Breast epithelium (tissue), 4 donors: ENCODE results near the gene STRN4. TPM values are rescaled to one million over a fixed set of nuclear protein-coding genes. Genes with fewer than 3 reads are reported as not detected.

ENCODE experiments used
- DNase-seq, 2 donors: peaks; one replicate each; pipeline ENCODE4 v3.0.0-alpha.2; 2019; ENCODE audit warnings: low spot score in 2 of 2
- H3K27ac ChIP-seq, 2 donors: fragments of 200-600 bp; sonication (generic) in 1 of 2; one replicate each; pipeline ENCODE4 v1.5.1; 2016 to 2019; ENCODE audit warnings: mild to moderate bottlenecking in 1 of 2
- H3K27me3 ChIP-seq, 2 donors: fragments of 200-600 bp; sonication (generic) in 1 of 2; one replicate each; pipeline versions ENCODE4 v1.5.1 to v1.6.0; 2017 to 2019; ENCODE audit warnings: control low read depth in 1 of 2, mild to moderate bottlenecking in 1 of 2
- H3K36me3 ChIP-seq: fragments of 200-600 bp; one replicate; pipeline ENCODE4 v1.5.1; 2019
- H3K4me1 ChIP-seq, 2 donors: fragments of 200-600 bp; sonication (generic); one replicate each; pipeline ENCODE4 v1.5.1; 2016 to 2019; ENCODE audit warnings: control low read depth in 1 of 2
- H3K4me3 ChIP-seq, 3 donors: fragments of 200-600 bp; sonication (generic); 1 replicate in 2 of 3; 2 replicates in 1 of 3; pipeline ENCODE4 v1.5.1; 2016 to 2019; ENCODE audit warnings: mild to moderate bottlenecking in 3 of 3, moderate library complexity in 2 of 3
- H3K9me3 ChIP-seq, 2 donors: fragments of 200-600 bp; sonication (generic) in 1 of 2; one replicate each; pipeline ENCODE4 v1.5.1; 2016 to 2019; ENCODE audit warnings: control low read depth in 1 of 2
- POLR2A ChIP-seq: fragments of 450-650 bp; IDR thresholded peaks from one replicate; pipeline ENCODE4 v1.6.1; 2016; ENCODE audit warnings: antibody characterized with exemption, mild to moderate bottlenecking, moderate library complexity
- POLR2AphosphoS5 ChIP-seq, 3 donors: sonication (generic); formaldehyde crosslinking; IDR thresholded peaks; one replicate each; pipeline ENCODE4 v1.6.1; 2017; ENCODE audit warnings: antibody characterized with exemption in 3 of 3
- intact Hi-C: fragments of 100-400 bp; cut with DNase I; formaldehyde crosslinking; loops from one replicate; pipeline ENCODE4 v1.15.1; 2023; ENCODE audit warnings: low total_unique reads
- total RNA-seq, 3 donors: library from RNA; depleted of rRNA; stranded (reverse); fragments of >200 nt; gene quantifications; one replicate each; pipeline ENCODE4 v1.1.0, GENCODE V29; 2016
- TF ChIP-seq, protein P1 (sequence below), 3 donors: fragments of 450-650 bp; IDR thresholded peaks; one replicate each; pipeline ENCODE4 v1.5.1; 2016 to 2017; ENCODE audit warnings: antibody characterized with exemption in 3 of 3, mild to moderate bottlenecking in 3 of 3, moderate library complexity in 3 of 3

STRN4 gene
- total RNA-seq, 3 donors from 2014 or later, result 45.0 to 57.0 (median 53.7) TPM

DNA sequence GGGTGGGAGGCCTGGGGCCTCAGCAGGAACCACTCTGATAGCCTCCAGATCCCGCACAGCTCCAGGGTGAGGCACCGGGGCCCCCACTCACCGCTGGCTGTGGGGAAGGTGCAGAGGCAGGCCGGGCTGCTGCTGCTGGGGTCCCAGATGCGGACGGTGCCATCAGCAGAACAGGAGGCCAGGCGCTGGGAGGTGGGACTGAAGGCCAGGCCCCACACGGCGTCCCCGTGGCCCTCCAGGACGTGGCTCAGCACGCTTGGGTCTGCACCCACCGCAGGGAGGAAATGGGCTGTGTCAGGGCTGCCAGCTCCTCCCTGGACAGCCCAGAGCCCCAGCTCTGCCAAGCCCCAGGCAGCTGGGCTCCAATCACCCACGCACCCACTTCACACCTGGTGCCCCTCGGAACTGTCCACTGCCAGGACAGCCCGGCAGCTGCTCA, 23.2 kb downstream of the STRN4 start:
- Histone ChIP-seq H3K4me1 (no peaks in the 10 kb centered on the region), H3K36me3 (no peaks in the 10 kb centered on the region), H3K4me3 (no peak overlapping the region), H3K27me3 (no peaks in the 10 kb centered on the region), H3K27ac (peak overlapping the region in 1 of 2 donors; percentile 12), H3K9me3 (no peaks in the 10 kb centered on the region)
- intact Hi-C loops, result no loop called here
- TF ChIP-seq, protein P1, sequence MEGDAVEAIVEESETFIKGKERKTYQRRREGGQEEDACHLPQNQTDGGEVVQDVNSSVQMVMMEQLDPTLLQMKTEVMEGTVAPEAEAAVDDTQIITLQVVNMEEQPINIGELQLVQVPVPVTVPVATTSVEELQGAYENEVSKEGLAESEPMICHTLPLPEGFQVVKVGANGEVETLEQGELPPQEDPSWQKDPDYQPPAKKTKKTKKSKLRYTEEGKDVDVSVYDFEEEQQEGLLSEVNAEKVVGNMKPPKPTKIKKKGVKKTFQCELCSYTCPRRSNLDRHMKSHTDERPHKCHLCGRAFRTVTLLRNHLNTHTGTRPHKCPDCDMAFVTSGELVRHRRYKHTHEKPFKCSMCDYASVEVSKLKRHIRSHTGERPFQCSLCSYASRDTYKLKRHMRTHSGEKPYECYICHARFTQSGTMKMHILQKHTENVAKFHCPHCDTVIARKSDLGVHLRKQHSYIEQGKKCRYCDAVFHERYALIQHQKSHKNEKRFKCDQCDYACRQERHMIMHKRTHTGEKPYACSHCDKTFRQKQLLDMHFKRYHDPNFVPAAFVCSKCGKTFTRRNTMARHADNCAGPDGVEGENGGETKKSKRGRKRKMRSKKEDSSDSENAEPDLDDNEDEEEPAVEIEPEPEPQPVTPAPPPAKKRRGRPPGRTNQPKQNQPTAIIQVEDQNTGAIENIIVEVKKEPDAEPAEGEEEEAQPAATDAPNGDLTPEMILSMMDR (IDR thresholded peaks at IDR 0.05), result no peak
- no peak for TF ChIP-seq POLR2AphosphoS5 (IDR thresholded peaks at IDR 0.05)
- DNase-seq, result no peak

DNA sequence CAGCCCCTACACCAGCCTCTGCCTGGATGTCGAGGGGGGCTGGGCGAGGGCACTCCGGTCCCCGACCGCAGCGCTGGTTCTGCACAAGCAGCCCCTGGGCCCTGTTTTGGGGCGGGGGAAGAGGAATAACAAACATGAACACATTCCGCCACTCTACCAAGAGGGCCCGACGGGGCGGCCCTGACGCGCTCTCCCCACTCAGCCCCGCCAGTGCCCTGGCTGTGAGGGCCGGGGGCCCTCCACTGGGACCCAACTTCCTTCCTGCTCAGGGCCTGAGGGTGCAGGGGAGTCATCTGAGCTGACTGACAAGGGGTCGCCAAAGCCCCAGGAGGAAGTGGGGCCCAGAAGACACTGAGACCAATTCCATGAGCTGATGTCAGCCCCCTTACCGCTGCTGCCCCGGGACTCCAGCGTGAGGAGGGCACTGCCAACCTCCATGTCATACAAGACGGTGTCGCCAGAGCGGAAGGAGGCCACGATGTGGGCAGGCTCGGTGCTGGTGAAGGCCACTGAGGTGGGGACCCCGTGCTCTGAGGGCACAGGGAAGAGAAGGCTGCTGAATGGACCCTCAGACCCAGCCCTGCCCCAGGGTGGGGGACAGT, 23.7 kb downstream of the STRN4 start:
- Histone ChIP-seq H3K4me1 (peaks cover 0 to 5% of the 10 kb centered on the region in 2 donors), H3K4me3 (no peak overlapping the region)
- intact Hi-C loops, result no loop called here

DNA sequence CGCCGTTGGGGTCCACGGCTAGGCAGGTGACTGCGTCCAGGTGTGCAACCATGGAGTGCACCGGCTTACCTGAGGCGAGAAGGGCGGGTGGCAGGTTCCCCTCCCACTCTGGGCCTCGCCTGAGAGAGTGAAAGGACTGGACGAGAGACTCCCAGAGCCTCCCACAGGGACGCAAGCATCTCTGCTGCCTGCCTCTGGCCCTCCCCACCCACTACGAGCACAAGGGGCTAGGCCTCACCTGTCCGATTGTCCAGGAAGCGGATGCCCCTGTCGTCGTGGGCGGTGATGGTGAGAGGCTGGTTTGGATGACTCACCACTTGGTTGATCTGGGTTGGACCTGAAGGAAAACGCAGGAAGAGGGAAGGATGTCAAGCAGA, 24.3 kb downstream of the STRN4 start:
- peaks cover 0 to 5% of the 10 kb centered on the region in 2 donors for H3K4me1 ChIP-seq
- H3K27ac ChIP-seq, result peak overlapping the region in 1 of 2 donors; percentile 52
- intact Hi-C loops, result no loop called here
- H3K27me3 ChIP-seq, result no peaks in the 10 kb centered on the region
- no peaks in the 10 kb centered on the region for H3K9me3 ChIP-seq
- no peaks in the 10 kb centered on the region for H3K36me3 ChIP-seq
- no peak for DNase-seq
- TF ChIP-seq POLR2AphosphoS5 (IDR thresholded peaks at IDR 0.05) (no peak), POLR2A (no peak)
- TF ChIP-seq, protein P1 (IDR thresholded peaks at IDR 0.05), result no peak
- no peak overlapping the region for H3K4me3 ChIP-seq

More for the DNA sequence above, 23.7 kb downstream of the STRN4 start:
- H3K9me3 ChIP-seq, result no peaks in the 10 kb centered on the region
- no peaks in the 10 kb centered on the region for H3K36me3 ChIP-seq
- DNase-seq, result no peak
- peak overlapping the region in 1 of 2 donors; percentile 52 for H3K27ac ChIP-seq
- no peaks in the 10 kb centered on the region for H3K27me3 ChIP-seq
- TF ChIP-seq POLR2AphosphoS5 (IDR thresholded peaks at IDR 0.05) (no peak), POLR2A (no peak)
- TF ChIP-seq, protein P1 (IDR thresholded peaks at IDR 0.05), result no peak

DNA sequence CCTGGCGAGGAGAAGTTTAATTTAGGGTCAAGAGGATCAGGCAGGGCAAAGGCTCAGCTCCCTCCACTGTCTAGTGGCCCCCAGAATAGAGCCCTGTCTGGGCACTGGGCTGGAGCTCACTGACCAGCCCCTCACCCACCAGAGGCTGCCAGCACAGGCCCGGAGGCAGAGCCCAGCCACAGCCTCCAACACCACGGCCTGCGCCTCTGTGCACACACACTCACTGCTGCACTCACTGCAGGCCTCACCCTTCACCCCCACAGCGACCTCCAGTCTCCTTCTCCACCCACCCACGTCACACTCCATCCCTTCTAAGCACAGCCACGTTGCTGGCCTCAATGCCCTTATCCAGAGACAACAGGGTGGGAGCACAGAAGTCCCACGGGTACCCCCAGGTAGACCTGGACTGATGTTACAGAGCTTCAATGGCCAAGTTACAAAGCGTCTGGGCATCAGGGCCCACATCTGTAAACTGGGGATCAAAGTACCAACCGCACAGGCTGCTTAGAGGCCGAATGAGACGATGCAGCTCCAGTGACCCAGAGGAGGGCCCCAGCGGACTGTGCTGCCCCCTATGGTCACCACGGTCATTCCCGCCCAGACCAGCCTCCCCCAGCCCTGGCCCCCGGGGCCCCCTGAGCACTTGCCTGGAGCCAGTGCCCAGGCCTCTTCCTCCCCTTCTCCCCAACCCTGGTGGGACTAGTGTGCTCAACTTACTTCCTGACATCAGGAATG, 24.8 kb downstream of the STRN4 start:
- TF ChIP-seq, protein P1 (IDR thresholded peaks at IDR 0.05), result no peak
- TF ChIP-seq POLR2AphosphoS5 (IDR thresholded peaks at IDR 0.05), result no peak
- no peak for TF ChIP-seq POLR2A
- intact Hi-C loops, result no loop called here
- Histone ChIP-seq H3K36me3 (no peaks in the 10 kb centered on the region), H3K27ac (peak overlapping the region in 1 of 2 donors; percentile 52), H3K9me3 (no peaks in the 10 kb centered on the region), H3K4me1 (peaks cover 0 to 5% of the 10 kb centered on the region in 2 donors), H3K4me3 (no peak overlapping the region), H3K27me3 (no peaks in the 10 kb centered on the region)
- no peak for DNase-seq
